Mammary epithelial cell (primary cell): ENCODE data around the gene SLC25A22.

Experiments used
- EZH2 ChIP-seq: IDR thresholded peaks from 2 replicates; pipeline ENCODE4 v1.6.1; 2012; ENCODE audit warnings: low read length, inconsistent platforms, borderline replicate concordance
- TF ChIP-seq, protein P1 (sequence below), 2 donors: IDR thresholded peaks in 1 of 2; conservative IDR thresholded peaks in 1 of 2; 2 replicates each; pipeline ENCODE4 v1.5.1; 2011 to 2012; ENCODE audit warnings: inconsistent platforms in 2 of 2, low read length in 2 of 2, mild to moderate bottlenecking in 2 of 2, control low read depth in 1 of 2, low read depth in 1 of 2; ENCODE audit not compliant: insufficient read depth in 1 of 2; ENCODE audit errors: extremely low read depth in 1 of 2

DNA sequence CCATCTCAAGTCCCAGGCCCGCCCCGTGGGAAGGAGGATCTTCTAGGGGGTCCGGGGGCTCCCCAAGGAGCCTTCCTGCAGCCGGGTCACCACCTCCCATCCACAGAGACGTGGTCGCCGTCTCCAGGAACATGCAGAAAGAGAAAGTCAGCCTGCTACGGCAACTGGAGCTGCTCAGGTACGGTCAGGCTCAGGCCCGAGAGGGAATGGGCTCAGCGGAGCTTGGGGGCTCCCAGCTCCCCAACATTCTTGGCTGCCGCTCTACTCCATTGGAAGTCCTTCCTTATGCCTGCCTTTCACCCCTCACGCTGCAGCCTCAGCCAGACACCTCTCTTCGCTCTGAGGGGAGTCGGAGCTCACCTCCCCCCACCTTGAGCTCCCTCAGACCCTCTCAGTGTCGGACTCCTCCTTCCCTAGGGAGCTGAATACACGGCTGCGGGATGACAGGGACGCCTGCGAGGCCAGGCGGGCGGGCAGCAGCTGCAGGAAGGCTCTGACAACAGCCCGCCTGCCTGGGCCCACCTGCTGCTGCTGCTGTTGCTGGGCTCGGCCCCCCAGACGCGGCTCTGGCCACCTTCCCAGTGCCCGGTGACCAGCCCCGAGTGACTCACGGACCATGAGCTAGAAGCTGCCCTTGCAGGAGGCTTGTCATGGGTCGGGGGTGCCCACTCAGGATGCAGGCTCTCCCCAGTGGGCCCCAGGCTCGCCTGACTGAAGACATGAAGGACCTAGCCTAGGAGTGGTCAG lies 33.2 kb upstream of the SLC25A22 start:
- TF ChIP-seq, protein P1, sequence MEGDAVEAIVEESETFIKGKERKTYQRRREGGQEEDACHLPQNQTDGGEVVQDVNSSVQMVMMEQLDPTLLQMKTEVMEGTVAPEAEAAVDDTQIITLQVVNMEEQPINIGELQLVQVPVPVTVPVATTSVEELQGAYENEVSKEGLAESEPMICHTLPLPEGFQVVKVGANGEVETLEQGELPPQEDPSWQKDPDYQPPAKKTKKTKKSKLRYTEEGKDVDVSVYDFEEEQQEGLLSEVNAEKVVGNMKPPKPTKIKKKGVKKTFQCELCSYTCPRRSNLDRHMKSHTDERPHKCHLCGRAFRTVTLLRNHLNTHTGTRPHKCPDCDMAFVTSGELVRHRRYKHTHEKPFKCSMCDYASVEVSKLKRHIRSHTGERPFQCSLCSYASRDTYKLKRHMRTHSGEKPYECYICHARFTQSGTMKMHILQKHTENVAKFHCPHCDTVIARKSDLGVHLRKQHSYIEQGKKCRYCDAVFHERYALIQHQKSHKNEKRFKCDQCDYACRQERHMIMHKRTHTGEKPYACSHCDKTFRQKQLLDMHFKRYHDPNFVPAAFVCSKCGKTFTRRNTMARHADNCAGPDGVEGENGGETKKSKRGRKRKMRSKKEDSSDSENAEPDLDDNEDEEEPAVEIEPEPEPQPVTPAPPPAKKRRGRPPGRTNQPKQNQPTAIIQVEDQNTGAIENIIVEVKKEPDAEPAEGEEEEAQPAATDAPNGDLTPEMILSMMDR (conservative IDR thresholded peaks at IDR 0.05 in 1 of 2, IDR thresholded peaks at IDR 0.05 in 1 of 2; ENCODE audit: extremely low read depth in 1 of 2, insufficient read depth in 1 of 2, low read depth in 1 of 2, low read length in 2 of 2), result no peak
- no peak for TF ChIP-seq EZH2
